Omental fat pad (tissue), 4 donors: ENCODE results near the gene USP7. TPM values are rescaled to one million over a fixed set of nuclear protein-coding genes. Genes with fewer than 3 reads are reported as not detected.
"Not testable (repeated sequence)": the region's sequence is repeated elsewhere in the genome, so short reads cannot be mapped to it uniquely, and the experiment has no call there.

Source experiments
- ATAC-seq: fragments of 150-250 bp; one replicate; pipeline ENCODE4 v1.9.1; 2016; ENCODE audit warnings: mild to moderate bottlenecking, moderate library complexity; ENCODE audit not compliant: low FRiP score
- DNase-seq: peaks from one replicate; pipeline ENCODE4 v3.0.0-alpha.2; 2019; ENCODE audit warnings: low spot score
- CTCF ChIP-seq, 3 donors: fragments of 450-650 bp; IDR thresholded peaks; one replicate each; pipeline ENCODE4 v1.5.1; 2016 to 2017; ENCODE audit warnings: antibody characterized with exemption in 3 of 3, mild to moderate bottlenecking in 3 of 3, moderate library complexity in 2 of 3
- total RNA-seq, 4 donors: library from RNA; depleted of rRNA; stranded (reverse); fragments of >200 nt; gene quantifications; one replicate each; pipeline ENCODE4 v1.1.0, GENCODE V29; 2016

USP7 gene
- total RNA-seq, 4 donors from 2014 or later = 71.2 to 138 (median 97.0) TPM

- ATAC-seq (peak; percentile 62), DNase-seq (no peak)
- TF ChIP-seq CTCF (IDR thresholded peaks at IDR 0.05) = no peak
These were observed 85.7 kb downstream of the USP7 start for GRCh38 chr16:8877894-8878522.

DNA sequence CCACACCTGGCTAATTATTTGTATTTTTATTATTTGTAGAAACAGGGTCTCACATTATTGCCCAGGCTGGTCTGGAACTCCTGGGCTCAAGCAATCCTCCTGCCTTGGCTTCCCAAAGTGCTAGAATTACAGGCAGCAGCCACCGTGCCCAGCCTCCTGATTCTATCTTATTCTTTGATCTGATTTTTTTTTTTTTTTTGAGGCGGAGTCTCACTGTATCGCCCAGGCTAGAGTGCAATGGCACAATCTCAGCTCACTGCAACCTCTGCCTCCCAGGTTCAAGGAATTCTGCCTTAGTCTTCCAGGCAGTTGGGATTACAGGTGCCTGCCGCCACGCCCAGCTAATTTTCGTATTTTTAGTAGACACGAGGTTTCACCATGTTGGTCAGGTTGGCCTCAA, 88.4 kb downstream of the USP7 start:
- ATAC-seq, DNase-seq: not testable (repeated sequence)

- no peak for ATAC-seq
- TF ChIP-seq CTCF (IDR thresholded peaks at IDR 0.05) = no peak
- no peak for DNase-seq
These were observed 89.3 kb downstream of the USP7 start for GRCh38 chr16:8874388-8874787.

DNA sequence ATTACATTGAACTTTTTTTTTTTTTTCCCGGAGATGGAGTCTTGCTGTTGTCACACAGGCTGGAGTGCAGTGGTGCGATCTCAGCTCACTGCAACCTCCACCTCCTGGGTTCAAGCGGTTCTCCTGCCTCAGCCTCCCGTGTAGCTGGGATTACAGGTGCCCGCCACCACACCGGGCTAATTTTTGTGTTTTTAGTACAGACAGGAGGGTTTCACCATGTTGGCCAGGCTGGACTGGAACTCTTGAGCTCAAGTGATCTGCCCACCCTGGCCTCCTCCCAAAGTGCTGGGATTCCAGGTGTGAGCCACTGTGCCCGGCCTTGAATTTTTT, 89.9 kb downstream of the USP7 start:
- not testable (repeated sequence) for DNase-seq, ATAC-seq

- TF ChIP-seq CTCF (IDR thresholded peaks at IDR 0.05) = no peak
- ATAC-seq = no peak
- no peak for DNase-seq
These were observed 90.5 kb downstream of the USP7 start for GRCh38 chr16:8872967-8873865.

DNA sequence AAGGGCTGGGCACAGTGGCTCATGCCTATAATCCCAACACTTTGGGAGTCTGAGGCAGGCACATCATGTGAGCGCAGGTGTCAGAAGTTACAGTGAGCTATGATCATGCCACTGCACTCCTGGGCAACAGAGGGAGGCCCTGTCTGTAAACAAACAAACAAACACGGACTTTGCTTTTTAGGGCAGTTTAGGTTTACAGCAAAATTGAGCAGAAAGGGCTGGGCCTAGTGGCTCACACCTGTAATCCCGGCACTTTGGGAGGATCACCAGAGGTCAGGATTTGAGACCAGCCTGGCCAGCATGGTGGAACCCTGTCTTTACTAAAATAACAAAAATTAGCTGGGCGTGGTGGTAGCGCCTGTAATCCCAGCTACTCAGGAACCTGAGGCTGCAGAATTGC, 91.6 kb downstream of the USP7 start:
- ATAC-seq (no peak), DNase-seq (no peak)
- TF ChIP-seq CTCF (IDR thresholded peaks at IDR 0.05) = no peak

GRCh38 chr16:8869988-8870241, 93.8 kb downstream of the USP7 start:
- ATAC-seq, DNase-seq: not testable (repeated sequence)

- TF ChIP-seq CTCF (IDR thresholded peaks at IDR 0.05) = no peak
- DNase-seq = no peak
- ATAC-seq = no peak
These were observed 94.3 kb downstream of the USP7 start for GRCh38 chr16:8869212-8869987.
